NCI-H345 treated with DMSO at 0.1 percent for 48 hours (cell line): ENCODE data around the gene TRAF1.

Experiments
- DNase-seq: peaks from one replicate; lab custom pipeline; 2025; ENCODE audit not compliant: unreplicated experiment; lab: John Stamatoyannopoulos, UW

The TRAF1 gene

GRCh38 chr9:120872791-120873502 is 53.6 kb downstream of the TRAF1 start:
- no peak for DNase-seq

- DNase-seq, result no peak
Measured at GRCh38 chr9:120870206-120870605, 56.4 kb downstream of the TRAF1 start.

- DNase-seq, result no peak
Measured at GRCh38 chr9:120869726-120870125, 56.9 kb downstream of the TRAF1 start.

GRCh38 chr9:120869360-120869687 is 57.3 kb downstream of the TRAF1 start:
- DNase-seq, result no peak

- no peak for DNase-seq
Measured at GRCh38 chr9:120868676-120869359, 57.8 kb downstream of the TRAF1 start.

GRCh38 chr9:120868339-120868675 is 58.3 kb downstream of the TRAF1 start:
- no peak for DNase-seq

- DNase-seq, result no peak
Measured at GRCh38 chr9:120867676-120868338, 58.8 kb downstream of the TRAF1 start.

- DNase-seq, result no peak
Measured at GRCh38 chr9:120866651-120867050, 59.9 kb downstream of the TRAF1 start.

GRCh38 chr9:120865809-120866208 is 60.8 kb downstream of the TRAF1 start:
- DNase-seq, result no peak

GRCh38 chr9:120865176-120865575 is 61.4 kb downstream of the TRAF1 start:
- no peak for DNase-seq

- DNase-seq, result no peak
Measured at GRCh38 chr9:120864719-120865118, 61.9 kb downstream of the TRAF1 start.

- DNase-seq, result no peak
Measured at GRCh38 chr9:120863833-120864232, 62.8 kb downstream of the TRAF1 start.

GRCh38 chr9:120862452-120862851 is 64.1 kb downstream of the TRAF1 start:
- no peak for DNase-seq

GRCh38 chr9:120861935-120862334 is 64.7 kb downstream of the TRAF1 start:
- DNase-seq, result no peak

GRCh38 chr9:120860083-120860482 is 66.5 kb downstream of the TRAF1 start:
- DNase-seq, result no peak

- DNase-seq, result no peak
Measured at GRCh38 chr9:120859361-120859760, 67.2 kb downstream of the TRAF1 start.

GRCh38 chr9:120857902-120858301 is 68.7 kb downstream of the TRAF1 start:
- no peak for DNase-seq

GRCh38 chr9:120857481-120857880 is 69.1 kb downstream of the TRAF1 start:
- no peak for DNase-seq

GRCh38 chr9:120856700-120857099 is 69.9 kb downstream of the TRAF1 start:
- DNase-seq, result no peak

- DNase-seq, result no peak
Measured at GRCh38 chr9:120855827-120856670, 70.5 kb downstream of the TRAF1 start.

GRCh38 chr9:120854596-120855327 is 71.8 kb downstream of the TRAF1 start:
- DNase-seq, result no peak
